Measurements from ENCODE around the gene SMARCD3. TPM values are rescaled to one million over a fixed set of nuclear protein-coding genes. Genes with fewer than 3 reads are reported as not detected.

The SMARCD3 gene
- total and polyA plus RNA-seq, 3 donors from 2014 or later: 55.1 to 122 (median 94.0) TPM

DNA sequence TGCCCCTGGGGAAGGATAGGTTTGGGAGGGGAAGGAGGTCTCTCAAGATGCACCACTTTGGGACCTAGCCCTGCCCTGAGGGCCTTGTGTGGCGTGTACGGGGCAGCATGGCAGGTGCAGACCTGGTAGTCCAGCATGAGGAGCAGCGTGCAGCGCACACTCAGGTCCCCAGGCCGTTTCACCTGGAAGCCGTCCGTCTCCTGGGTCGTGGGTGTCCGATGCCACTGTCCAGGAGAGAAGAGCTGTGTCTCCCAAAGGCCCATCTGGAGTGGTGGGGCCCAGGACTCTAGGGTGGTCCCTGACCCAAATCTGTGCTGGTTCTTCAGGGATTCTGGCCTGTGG, 6.8 kb downstream of the SMARCD3 start:
- WGBS, 2 donors: 85 to 93% methylated on average over 9 of the region's 9 CpGs
- Histone ChIP-seq H3K9me3 (no peaks in the 10 kb centered on the region), H3K4me1 (peaks cover 21% of the 10 kb centered on the region), H3K4me3 (no peak overlapping the region), H3K27me3 (no peaks in the 10 kb centered on the region), H3K36me3 (ENCODE audit: low read depth, missing control alignments) (no peaks in the 10 kb centered on the region), H3K27ac (no peak overlapping the region)
- no peak for DNase-seq
- intact Hi-C loops (cut with DNase I; ENCODE audit: low total_unique reads): no loop called here
- TF ChIP-seq, protein P1, sequence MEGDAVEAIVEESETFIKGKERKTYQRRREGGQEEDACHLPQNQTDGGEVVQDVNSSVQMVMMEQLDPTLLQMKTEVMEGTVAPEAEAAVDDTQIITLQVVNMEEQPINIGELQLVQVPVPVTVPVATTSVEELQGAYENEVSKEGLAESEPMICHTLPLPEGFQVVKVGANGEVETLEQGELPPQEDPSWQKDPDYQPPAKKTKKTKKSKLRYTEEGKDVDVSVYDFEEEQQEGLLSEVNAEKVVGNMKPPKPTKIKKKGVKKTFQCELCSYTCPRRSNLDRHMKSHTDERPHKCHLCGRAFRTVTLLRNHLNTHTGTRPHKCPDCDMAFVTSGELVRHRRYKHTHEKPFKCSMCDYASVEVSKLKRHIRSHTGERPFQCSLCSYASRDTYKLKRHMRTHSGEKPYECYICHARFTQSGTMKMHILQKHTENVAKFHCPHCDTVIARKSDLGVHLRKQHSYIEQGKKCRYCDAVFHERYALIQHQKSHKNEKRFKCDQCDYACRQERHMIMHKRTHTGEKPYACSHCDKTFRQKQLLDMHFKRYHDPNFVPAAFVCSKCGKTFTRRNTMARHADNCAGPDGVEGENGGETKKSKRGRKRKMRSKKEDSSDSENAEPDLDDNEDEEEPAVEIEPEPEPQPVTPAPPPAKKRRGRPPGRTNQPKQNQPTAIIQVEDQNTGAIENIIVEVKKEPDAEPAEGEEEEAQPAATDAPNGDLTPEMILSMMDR (IDR thresholded peaks at IDR 0.05): no peak
- no peak for TF ChIP-seq POLR2A (IDR thresholded peaks at IDR 0.05)

DNA sequence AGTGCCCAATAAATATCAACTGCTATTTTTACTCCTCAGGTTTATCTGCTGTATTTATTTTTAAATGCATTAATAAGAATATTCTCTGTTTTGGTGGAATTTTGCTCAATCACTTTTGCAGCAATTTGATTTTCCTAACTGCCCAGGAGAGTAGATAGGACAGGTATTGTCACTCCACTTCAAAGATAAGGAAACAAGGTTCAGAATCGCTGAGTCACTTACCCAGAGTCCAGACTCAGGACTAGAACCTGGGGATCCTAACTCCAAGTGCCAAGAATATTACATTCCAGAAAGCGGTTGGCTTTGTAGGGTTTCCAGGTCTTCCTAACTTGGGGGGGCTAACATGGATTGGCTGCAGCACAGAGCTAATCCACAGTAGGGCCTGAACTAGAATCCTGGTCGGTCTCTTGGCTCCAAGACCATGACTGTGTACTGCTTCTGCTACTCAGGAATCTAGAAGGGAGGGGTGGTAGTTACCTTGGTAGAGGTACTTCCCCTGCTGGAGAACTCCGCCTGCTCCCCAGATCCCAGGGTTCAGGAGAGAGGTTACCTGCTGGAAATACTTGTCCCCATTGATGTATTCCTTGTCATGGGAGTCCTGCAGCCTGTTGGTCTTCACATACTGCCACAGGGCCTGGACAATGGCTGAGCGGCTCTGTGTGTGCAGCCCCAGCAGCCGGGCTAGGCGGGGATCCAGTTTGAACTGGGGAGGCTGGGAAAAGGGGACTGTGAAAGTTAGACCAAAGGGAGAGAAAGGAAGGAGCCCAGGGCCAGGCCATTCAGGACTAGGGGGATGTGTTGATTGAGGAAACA, 7.3 kb downstream of the SMARCD3 start:
- H3K27ac ChIP-seq: no peak overlapping the region
- H3K4me1 ChIP-seq: peaks cover 16% of the 10 kb centered on the region
- WGBS, 2 donors: 91% methylated on average over 7 of the region's 7 CpGs
- no peaks in the 10 kb centered on the region for H3K36me3 ChIP-seq (ENCODE audit: low read depth, missing control alignments)
- no peaks in the 10 kb centered on the region for H3K27me3 ChIP-seq
- no peak for DNase-seq
- H3K9me3 ChIP-seq: no peaks in the 10 kb centered on the region
- H3K4me3 ChIP-seq: no peak overlapping the region
- TF ChIP-seq, protein P1 (IDR thresholded peaks at IDR 0.05): no peak
- no peak for TF ChIP-seq POLR2A (IDR thresholded peaks at IDR 0.05)
- intact Hi-C loops (cut with DNase I; ENCODE audit: low total_unique reads): no loop called here

DNA sequence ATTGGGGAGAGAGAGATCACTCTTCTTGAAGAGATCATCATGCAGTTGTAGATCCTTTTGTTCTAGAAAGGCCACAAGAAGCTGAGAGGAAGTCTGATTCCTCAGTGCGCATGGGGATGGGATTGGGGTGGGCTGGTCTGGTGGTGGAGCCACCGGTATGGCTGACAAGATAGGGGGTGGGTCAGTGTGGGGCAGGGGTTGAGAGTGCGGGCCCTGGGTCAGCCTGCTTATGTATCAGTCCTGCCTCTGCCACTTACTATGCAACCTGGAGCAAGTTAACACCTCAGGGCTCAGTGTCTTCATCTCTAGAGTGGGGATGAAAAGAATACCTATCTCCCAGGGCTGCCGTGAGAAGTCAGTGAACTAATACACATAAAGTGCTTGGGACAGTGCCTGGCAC, 8.0 kb downstream of the SMARCD3 start:
- no peaks in the 10 kb centered on the region for H3K36me3 ChIP-seq (ENCODE audit: low read depth, missing control alignments)
- intact Hi-C loops (cut with DNase I; ENCODE audit: low total_unique reads): no loop called here

DNA sequence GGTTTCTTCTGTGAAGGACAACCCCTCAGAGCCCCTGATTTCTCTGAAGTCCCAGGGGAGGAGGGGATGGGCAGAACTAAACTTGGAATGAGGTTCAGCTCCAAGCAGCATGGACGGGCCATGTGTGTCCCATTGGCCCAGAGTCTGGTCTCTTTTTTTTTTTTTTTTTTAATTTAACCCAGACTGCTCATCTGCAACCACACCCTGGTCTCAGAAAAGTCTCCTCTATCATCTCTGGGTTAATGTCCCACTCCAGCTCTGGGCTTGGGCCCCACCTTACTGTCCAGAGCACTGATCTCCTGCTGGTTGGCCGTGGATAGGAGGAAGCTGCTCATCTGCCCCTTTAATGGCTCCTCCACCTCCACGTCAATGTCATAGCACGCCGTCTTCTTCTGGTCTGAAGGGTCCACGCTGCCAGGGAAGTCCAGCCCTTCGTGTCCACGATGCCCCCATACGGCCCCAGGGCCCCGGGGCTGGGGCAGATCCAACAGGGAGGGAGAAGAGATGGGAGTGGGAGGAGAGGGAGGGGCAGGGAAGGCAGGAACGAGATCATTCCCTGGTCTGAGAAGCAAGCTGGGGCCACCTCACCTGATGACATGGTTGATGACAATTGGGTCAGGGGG, 8.5 kb downstream of the SMARCD3 start:
- Histone ChIP-seq H3K36me3 (ENCODE audit: low read depth, missing control alignments) (no peaks in the 10 kb centered on the region), H3K9me3 (no peaks in the 10 kb centered on the region), H3K4me1 (peaks cover 6% of the 10 kb centered on the region), H3K4me3 (no peak overlapping the region), H3K27ac (no peak overlapping the region), H3K27me3 (no peaks in the 10 kb centered on the region)
- intact Hi-C loops (cut with DNase I; ENCODE audit: low total_unique reads): no loop called here
- WGBS, 2 donors: 52 to 62% methylated on average over 11 of the region's 11 CpGs
- DNase-seq: no peak
- no peak for TF ChIP-seq POLR2A (IDR thresholded peaks at IDR 0.05)
- TF ChIP-seq, protein P1 (IDR thresholded peaks at IDR 0.05): no peak

More for the DNA sequence above, 8.0 kb downstream of the SMARCD3 start:
- Histone ChIP-seq H3K4me3 (no peak overlapping the region), H3K9me3 (no peaks in the 10 kb centered on the region), H3K27me3 (no peaks in the 10 kb centered on the region), H3K27ac (no peak overlapping the region), H3K4me1 (peaks cover 10% of the 10 kb centered on the region)
- no peak for DNase-seq
- TF ChIP-seq POLR2A (IDR thresholded peaks at IDR 0.05): no peak
- TF ChIP-seq, protein P1 (IDR thresholded peaks at IDR 0.05): no peak
- 75 to 77% methylated on average over 4 of the region's 4 CpGs for WGBS, 2 donors

Data from testis (tissue), 3 donors.